WERI-Rb-1 (cell line): ENCODE data around the gene ATG9A.

Experiments used
- DNase-seq: peaks from one replicate; pipeline ENCODE4 v3.0.0-alpha.2; 2020
- H3K27ac ChIP-seq: fragments of 250-450 bp; sonication (Bioruptor Pico); 2 replicates; pipeline ENCODE4 v1.5.1; 2020; ENCODE audit warnings: mild to moderate bottlenecking, moderate library complexity
- H3K27me3 ChIP-seq: fragments of 250-450 bp; sonication (Bioruptor Pico); 2 replicates; pipeline ENCODE4 v1.5.1; 2021; ENCODE audit warnings: mild to moderate bottlenecking, low read depth, moderate library complexity; ENCODE audit not compliant: insufficient read depth, severe bottlenecking
- H3K36me3 ChIP-seq: fragments of 250-450 bp; sonication (Bioruptor Pico); 2 replicates; pipeline ENCODE4 v1.5.1; 2020; ENCODE audit warnings: mild to moderate bottlenecking, moderate library complexity
- H3K4me3 ChIP-seq: 2 replicates; pipeline ENCODE4 v1.5.1; 2011; ENCODE audit warnings: low read depth, mild to moderate bottlenecking, control low read depth, low read length
- H3K9me3 ChIP-seq: fragments of 250-450 bp; sonication (Bioruptor Pico); 2 replicates; pipeline ENCODE4 v1.5.1; 2021; ENCODE audit warnings: mild to moderate bottlenecking, moderate library complexity; ENCODE audit not compliant: severe bottlenecking
- TF ChIP-seq, protein P1 (sequence below): IDR thresholded peaks from 2 replicates; pipeline ENCODE4 v1.5.1; 2011; ENCODE audit warnings: low read depth, mild to moderate bottlenecking, control low read depth, inconsistent platforms, low read length

Gene ATG9A, protein sequence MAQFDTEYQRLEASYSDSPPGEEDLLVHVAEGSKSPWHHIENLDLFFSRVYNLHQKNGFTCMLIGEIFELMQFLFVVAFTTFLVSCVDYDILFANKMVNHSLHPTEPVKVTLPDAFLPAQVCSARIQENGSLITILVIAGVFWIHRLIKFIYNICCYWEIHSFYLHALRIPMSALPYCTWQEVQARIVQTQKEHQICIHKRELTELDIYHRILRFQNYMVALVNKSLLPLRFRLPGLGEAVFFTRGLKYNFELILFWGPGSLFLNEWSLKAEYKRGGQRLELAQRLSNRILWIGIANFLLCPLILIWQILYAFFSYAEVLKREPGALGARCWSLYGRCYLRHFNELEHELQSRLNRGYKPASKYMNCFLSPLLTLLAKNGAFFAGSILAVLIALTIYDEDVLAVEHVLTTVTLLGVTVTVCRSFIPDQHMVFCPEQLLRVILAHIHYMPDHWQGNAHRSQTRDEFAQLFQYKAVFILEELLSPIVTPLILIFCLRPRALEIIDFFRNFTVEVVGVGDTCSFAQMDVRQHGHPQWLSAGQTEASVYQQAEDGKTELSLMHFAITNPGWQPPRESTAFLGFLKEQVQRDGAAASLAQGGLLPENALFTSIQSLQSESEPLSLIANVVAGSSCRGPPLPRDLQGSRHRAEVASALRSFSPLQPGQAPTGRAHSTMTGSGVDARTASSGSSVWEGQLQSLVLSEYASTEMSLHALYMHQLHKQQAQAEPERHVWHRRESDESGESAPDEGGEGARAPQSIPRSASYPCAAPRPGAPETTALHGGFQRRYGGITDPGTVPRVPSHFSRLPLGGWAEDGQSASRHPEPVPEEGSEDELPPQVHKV

DNA sequence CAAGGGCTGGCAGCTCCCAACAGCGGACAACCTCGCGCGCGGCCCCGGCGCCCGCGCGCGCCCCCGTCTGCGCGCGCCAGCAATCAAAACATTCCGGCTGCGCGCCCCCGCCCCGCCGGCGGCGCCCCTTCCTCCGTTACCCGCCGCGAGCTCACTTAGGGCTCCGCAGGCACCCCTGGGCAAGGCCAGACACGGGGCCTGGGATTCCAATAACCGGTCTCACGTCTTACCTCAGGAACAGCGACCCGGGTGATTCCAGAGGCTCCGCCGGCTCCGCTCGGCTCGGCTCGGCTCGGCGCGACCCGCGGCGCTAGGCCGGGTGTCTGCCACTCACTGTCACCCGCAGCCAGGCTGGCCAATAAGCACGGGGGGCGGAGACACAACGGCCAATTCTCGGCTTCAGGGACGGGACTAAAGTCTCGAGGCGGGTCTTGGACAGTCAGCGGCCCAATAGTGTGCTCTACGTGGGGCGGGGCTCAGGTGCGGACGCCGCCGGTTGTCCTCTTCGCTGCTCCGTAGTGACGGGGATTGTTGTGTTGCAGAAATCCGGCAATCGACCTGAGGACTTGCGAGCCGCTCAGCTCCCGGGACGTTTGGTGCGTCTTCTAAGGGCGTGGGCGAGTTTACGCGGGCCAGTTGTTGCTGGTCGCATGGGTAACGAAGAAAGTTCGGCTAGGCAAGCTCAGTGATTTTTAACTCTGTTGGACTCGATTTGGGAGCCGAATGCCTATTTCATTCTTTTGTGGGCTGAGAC, at the start of gene ATG9A, which contains the start of gene ANKZF1:
ATG9A (minus strand) TSS at position 332 of the 754 bp plus-strand sequence. CDS start 1,612 bp downstream, outside the sequence.
ANKZF1 (plus strand) TSS at position 502 of the 754 bp plus-strand sequence. CDS start 452 bp downstream, outside the sequence.
- H3K4me3 ChIP-seq, result peak within 1 kb of the TSS; percentile 88
- H3K27ac ChIP-seq, result peak within 1 kb of the TSS; percentile 95
- TF ChIP-seq, protein P1, sequence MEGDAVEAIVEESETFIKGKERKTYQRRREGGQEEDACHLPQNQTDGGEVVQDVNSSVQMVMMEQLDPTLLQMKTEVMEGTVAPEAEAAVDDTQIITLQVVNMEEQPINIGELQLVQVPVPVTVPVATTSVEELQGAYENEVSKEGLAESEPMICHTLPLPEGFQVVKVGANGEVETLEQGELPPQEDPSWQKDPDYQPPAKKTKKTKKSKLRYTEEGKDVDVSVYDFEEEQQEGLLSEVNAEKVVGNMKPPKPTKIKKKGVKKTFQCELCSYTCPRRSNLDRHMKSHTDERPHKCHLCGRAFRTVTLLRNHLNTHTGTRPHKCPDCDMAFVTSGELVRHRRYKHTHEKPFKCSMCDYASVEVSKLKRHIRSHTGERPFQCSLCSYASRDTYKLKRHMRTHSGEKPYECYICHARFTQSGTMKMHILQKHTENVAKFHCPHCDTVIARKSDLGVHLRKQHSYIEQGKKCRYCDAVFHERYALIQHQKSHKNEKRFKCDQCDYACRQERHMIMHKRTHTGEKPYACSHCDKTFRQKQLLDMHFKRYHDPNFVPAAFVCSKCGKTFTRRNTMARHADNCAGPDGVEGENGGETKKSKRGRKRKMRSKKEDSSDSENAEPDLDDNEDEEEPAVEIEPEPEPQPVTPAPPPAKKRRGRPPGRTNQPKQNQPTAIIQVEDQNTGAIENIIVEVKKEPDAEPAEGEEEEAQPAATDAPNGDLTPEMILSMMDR, result no peak
- DNase-seq, result peak; percentile 99
- H3K9me3 ChIP-seq, result no peaks in the 10 kb centered on the region
- peaks cover 72% of the 10 kb centered on the region for H3K36me3 ChIP-seq
- no peaks in the 10 kb centered on the region for H3K27me3 ChIP-seq

DNA sequence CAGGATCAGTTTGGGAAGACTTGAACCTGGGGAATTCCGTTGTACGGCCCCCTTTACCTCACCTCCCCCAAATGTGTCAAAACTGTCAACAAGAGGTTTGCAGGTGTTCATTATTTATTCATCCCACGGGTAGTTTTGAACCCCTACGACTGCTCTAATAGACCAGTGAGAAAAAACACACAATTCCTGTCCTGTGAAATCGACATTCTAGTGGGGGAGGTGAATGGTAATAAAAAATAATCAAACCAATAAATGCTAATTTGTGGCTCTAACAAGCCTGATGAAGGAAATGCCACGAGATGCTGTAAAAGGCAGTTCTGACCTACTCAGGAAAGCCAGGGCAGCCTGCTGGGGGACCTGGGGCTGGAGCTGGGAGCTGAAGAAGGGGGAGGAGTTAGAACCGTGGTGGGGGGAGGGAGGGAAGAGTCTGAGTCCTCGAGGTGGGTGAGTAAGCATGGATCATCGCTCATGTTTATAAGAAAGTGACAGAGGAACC, 49.3 kb upstream of the ATG9A start:
- peaks cover 34% of the 10 kb centered on the region for H3K36me3 ChIP-seq
- TF ChIP-seq, protein P1, result no peak
- H3K4me3 ChIP-seq, result peak overlapping the region; percentile 64
- DNase-seq, result no peak
- H3K9me3 ChIP-seq, result no peaks in the 10 kb centered on the region
- H3K27ac ChIP-seq, result peak overlapping the region; percentile 89
- no peaks in the 10 kb centered on the region for H3K27me3 ChIP-seq

DNA sequence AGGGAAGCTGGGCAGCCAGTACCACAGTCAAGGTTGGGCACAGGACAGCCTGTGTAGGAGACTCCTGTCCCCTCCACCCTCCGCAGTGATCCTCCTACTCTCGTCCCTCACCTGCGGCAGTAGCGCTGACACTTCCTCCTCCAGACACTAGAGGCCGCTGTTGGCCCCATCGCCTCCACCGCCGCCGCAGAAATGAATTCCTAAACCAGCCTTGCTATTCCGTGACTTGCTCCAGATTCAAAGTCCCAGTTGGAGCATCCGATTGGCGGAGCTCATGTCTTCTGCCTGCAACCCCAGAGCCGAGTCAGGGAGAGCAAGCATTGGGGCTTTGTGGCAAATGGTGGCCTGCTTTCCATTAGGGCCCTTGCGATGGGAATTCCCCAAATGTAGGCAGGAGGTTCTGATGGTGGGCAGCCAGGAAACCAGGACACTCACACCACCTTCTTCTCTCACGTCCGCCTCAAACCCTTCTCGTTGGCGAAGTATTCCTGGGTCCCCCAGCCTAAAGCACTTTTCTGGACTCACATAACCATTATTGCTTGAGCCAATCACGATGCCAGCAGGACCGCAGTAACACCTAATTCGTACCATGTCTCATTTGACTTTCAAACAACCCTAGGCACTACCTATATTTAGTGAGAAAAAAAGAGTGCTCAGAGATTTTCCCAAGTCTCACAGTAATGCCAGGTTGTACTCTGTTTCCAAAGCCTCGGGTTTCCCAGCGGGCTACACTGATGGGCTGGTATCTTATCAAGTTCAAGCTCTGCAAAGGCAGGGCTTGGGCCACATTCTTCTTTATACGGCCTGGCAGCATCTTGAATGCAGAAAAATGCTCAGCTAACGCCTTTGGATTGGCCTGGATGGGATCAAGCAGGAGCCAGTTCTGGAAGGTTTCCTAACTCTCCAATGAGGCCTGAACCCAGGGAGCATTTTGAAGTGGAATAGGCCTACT, 48.5 kb upstream of the ATG9A start:
- Histone ChIP-seq H3K27me3 (no peaks in the 10 kb centered on the region), H3K4me3 (peak overlapping the region; percentile 64), H3K27ac (peak overlapping the region; percentile 89), H3K36me3 (peaks cover 27% of the 10 kb centered on the region), H3K9me3 (no peaks in the 10 kb centered on the region)
- DNase-seq, result peak; percentile 87
- TF ChIP-seq, protein P1, result peak; percentile 92

GRCh38 chr2:219274361-219274921, 45.0 kb upstream of the ATG9A start:
- H3K36me3 ChIP-seq, result peaks cover 6% of the 10 kb centered on the region
- no peaks in the 10 kb centered on the region for H3K9me3 ChIP-seq
- peak overlapping the region; percentile 63 for H3K27ac ChIP-seq
- H3K27me3 ChIP-seq, result no peaks in the 10 kb centered on the region
- TF ChIP-seq, protein P1, result no peak
- no peak for DNase-seq
- H3K4me3 ChIP-seq, result no peak overlapping the region
